ENCODE data around the gene MMD.
"Not testable (repeated sequence)": the region's sequence is repeated elsewhere in the genome, so short reads cannot be mapped to it uniquely, and the experiment has no call there.

MMD gene

DNA sequence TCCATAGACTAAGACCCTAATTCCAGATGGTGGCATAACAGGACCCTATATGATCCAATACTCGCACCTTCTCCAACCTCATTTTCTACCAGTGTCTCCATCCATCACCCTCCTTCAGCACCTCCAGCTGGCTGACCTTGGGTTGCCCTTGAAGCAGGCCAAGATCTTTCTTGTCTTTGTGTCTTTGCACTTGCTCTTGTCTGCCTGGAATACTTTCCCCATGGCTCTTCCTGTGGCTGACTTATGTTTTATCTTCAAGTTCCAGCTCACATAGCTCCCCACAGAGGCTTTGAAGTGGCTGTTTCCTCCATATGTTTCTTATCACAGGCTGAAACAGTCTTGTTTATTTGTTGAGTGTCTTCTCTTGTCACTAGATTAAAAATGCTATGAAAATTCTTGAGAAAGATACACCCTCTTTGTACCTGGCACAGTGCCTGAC is 29.6 kb upstream of the MMD start:
- no peak overlapping the region for H3K4me3 ChIP-seq (ENCODE audit: low read depth, low read length)
- no peak for TF ChIP-seq CTCF (IDR thresholded peaks at IDR 0.05; ENCODE audit: low read depth, low read length, missing control alignments)
- no peak for DNase-seq (ENCODE audit: low read depth)

- no peak overlapping the region for H3K4me3 ChIP-seq (ENCODE audit: low read depth, low read length)
- no peak for TF ChIP-seq CTCF (IDR thresholded peaks at IDR 0.05; ENCODE audit: low read depth, low read length, missing control alignments)
- DNase-seq (ENCODE audit: low read depth) = no peak
These were observed 28.7 kb upstream of the MMD start for GRCh38 chr17:55450232-55450825.

GRCh38 chr17:55448681-55449080 is 27.0 kb upstream of the MMD start:
- no peak overlapping the region for H3K4me3 ChIP-seq (ENCODE audit: low read depth, low read length)
- TF ChIP-seq CTCF (IDR thresholded peaks at IDR 0.05; ENCODE audit: low read depth, low read length, missing control alignments) = no peak
- DNase-seq (ENCODE audit: low read depth) = no peak

DNA sequence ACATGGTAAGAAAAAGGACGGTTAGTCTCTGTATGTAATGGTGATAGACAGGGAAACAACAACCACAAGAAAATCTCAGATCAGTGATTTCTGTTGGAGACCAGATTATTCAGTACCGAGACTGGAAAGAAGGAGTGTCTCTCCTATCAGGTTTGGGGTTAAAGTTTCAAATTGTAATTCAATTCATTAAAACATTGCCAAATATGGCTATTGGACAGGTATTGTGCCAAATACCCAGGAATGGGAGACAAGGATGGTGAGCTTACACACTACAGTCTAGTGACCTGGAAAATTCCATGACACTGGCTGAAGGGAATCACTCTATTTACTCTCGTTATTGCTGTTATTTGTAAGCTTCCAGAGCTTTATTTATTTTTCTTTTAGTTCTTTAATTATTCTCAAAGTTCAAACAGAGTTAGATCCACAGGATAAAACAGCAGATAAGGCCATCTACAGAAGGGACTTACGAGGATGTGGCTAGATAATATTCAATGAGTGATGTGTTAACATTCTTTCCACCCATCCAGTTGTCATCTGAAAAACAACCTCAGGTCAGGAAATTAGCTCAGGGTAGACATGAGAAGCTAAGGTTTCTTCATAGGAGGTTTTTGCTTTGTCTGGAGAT is 25.1 kb upstream of the MMD start:
- TF ChIP-seq CTCF (IDR thresholded peaks at IDR 0.05; ENCODE audit: low read depth, low read length, missing control alignments) = no peak
- no peak for DNase-seq (ENCODE audit: low read depth)

GRCh38 chr17:55446004-55446403 is 24.4 kb upstream of the MMD start:
- not testable (repeated sequence) for DNase-seq (ENCODE audit: low read depth); H3K4me3 ChIP-seq (ENCODE audit: low read depth, low read length)

More for the DNA sequence above, 25.1 kb upstream of the MMD start:
- H3K4me3 ChIP-seq (ENCODE audit: low read depth, low read length) = no peak overlapping the region

DNA sequence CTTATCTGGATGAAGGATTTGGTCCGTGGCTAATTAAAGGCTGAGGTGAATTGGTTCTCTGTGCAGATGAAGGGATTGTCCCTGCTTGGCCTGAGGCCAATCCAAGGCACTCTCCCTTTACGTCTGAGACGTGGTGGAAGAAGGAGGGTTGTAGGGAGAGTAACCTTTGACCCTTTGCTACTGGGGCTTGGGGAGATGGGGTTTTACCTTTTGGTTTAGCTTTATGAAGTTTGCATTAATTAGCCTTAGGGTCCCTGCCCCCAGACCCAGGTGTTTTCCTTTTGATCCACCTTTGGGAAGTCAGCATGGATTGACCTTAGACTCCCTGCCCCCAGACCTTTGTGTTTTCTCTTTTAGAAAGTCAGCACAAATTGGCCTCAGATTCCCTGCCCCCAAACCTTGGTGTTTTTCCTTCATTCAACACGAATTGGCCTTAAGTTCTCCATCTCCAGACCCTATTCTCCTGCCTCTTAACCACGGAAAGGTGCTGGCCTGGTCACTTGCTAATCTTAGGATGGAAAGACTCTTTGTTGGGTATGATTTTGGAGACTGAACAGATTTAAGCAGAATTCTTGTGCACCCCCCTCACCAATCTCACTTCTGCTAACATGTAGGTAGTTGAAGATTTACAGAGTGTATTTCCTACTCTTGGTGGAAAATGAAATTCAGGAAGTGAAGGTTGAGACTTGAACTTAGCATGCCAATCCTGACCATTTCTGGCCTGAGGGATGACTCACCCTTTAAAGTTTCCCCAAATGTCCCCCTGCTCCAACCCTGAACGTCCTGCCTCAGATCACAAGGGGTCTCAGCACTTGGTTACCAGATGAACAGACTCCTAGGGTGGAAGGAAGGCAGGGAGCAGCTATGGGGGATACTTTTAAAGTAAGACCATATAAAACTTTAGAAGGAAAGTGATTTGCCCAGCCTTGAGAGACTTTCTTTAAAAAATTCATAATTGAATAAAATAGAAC is 23.1 kb upstream of the MMD start:
- TF ChIP-seq CTCF (IDR thresholded peaks at IDR 0.05; ENCODE audit: low read depth, low read length, missing control alignments) = no peak
- DNase-seq (ENCODE audit: low read depth) = no peak
- H3K4me3 ChIP-seq (ENCODE audit: low read depth, low read length) = no peak overlapping the region

- DNase-seq (ENCODE audit: low read depth) = no peak
- TF ChIP-seq CTCF (IDR thresholded peaks at IDR 0.05; ENCODE audit: low read depth, low read length, missing control alignments) = no peak
- no peak overlapping the region for H3K4me3 ChIP-seq (ENCODE audit: low read depth, low read length)
These were observed 22.3 kb upstream of the MMD start for GRCh38 chr17:55443904-55444303.

Data from GM12864 (cell line).